ENCODE measurements around the gene IL13RA2. TPM values are rescaled to one million over a fixed set of nuclear protein-coding genes. Genes with fewer than 3 reads are reported as not detected.

The IL13RA2 gene
- total and polyA plus RNA-seq, 2 of the 8 experiments (the other 6 are each of a cell fraction or from before 2014, with no cell fraction given) = not detected

DNA sequence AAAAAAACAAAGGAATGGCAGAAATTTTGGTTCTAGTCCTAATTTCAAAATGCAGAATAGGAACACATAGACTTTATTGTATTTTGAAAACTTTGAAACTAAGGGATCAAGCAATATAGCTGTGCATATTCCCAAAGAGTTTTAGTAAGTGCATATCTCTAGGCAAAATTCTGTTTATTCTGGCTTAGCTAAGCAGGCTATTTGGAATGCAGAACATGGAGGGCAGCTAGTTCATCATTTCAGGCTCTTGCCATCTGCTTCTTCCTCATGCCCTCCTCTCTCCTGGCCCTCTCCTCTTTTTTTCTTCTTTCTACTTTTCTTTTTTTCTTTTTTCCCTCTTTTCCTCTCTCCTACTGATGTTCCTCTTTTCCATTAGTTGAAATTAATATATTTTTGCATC, 12.0 kb upstream of the IL13RA2 start:
- Histone ChIP-seq H3K18ac (ENCODE audit: extremely low read depth, low read length) (no peak overlapping the region), H3K27ac (ENCODE audit: low read depth, low read length) (no peak overlapping the region), H2AK5ac (ENCODE audit: low read depth, low read length) (no peak overlapping the region), H3K56ac (replicated peaks; ENCODE audit: insufficient read length, low read depth, low read length) (no peak overlapping the region), H3K9me3 (ENCODE audit: insufficient read depth in 2 of 2, low read depth in 1 of 2, low read length in 1 of 2) (no peaks in the 10 kb centered on the region), H3K36me3 (ENCODE audit: control insufficient read depth in 2 of 4, insufficient read depth in 4 of 4, low read length in 3 of 4) (no peaks in the 10 kb centered on the region), H3K4me1 (replicated peaks in 1 of 4; ENCODE audit: control insufficient read depth in 3 of 4, insufficient read depth in 4 of 4, low read length in 3 of 4) (no peaks in the 10 kb centered on the region), H2AFZ (ENCODE audit: low read length) (no peak overlapping the region), H2BK20ac (ENCODE audit: low read length) (no peak overlapping the region), H3K23me2 (ENCODE audit: low read depth, low read length) (no peaks in the 10 kb centered on the region), H2BK15ac (ENCODE audit: low read length) (no peak overlapping the region), H3K4me3 (ENCODE audit: extremely low read depth in 1 of 4, insufficient read depth in 2 of 4, low read depth in 3 of 4, low read length in 4 of 4) (no peak overlapping the region), H2BK5ac (ENCODE audit: low read depth, low read length) (no peak overlapping the region), H3K4me2 (ENCODE audit: insufficient read depth in 1 of 2, low read depth in 2 of 2, low read length in 2 of 2) (no peak overlapping the region), H3K79me1 (ENCODE audit: low read depth, low read length) (no peaks in the 10 kb centered on the region), H3K27me3 (replicated peaks in 1 of 4; ENCODE audit: control insufficient read depth in 3 of 4, extremely low read depth in 1 of 4, insufficient read depth in 3 of 4, low read length in 3 of 4) (no peaks in the 10 kb centered on the region), H4K20me1 (replicated peaks in 1 of 2; ENCODE audit: control insufficient read depth in 1 of 2, insufficient read depth in 2 of 2, low read length in 2 of 2) (no peaks in the 10 kb centered on the region), H2BK12ac (ENCODE audit: low read depth, low read length) (no peak overlapping the region), H3K4ac (replicated peaks; ENCODE audit: insufficient read length, low read depth, low read length) (no peak overlapping the region), H3K79me2 (ENCODE audit: control insufficient read depth in 1 of 2, insufficient read depth in 2 of 2, low read length in 2 of 2) (no peaks in the 10 kb centered on the region), H3K23ac (ENCODE audit: insufficient read length) (no peak overlapping the region), H4K91ac (replicated peaks; ENCODE audit: insufficient read length, low read length) (no peak overlapping the region), H3K9ac (replicated peaks in 1 of 4; ENCODE audit: extremely low read depth in 1 of 4, low read depth in 3 of 4, low read length in 3 of 4) (no peak overlapping the region), H2BK120ac (replicated peaks; ENCODE audit: low read depth, low read length) (no peak overlapping the region), H4K8ac (ENCODE audit: extremely low read depth, insufficient read depth, low read length) (no peak overlapping the region), H4K5ac (ENCODE audit: insufficient read length, low read depth, low read length) (no peak overlapping the region), H3K14ac (ENCODE audit: insufficient read length) (no peak overlapping the region)
- FAIRE-seq = no peak
- DNase-seq (ENCODE audit: low read depth in 1 of 2, low spot score in 2 of 2) = no peak
- ChIA-PET CTCF (ENCODE audit: partially characterized antibody) (interaction anchor here (2.1 kb wide), 1 partner anchor 12 kb away, joined by 6 read pairs; the partner anchor contains the start of gene IL13RA2), POLR2A (ENCODE audit: partially characterized antibody) (no interaction called here)
- TF ChIP-seq SIRT6 (IDR thresholded peaks at IDR 0.05; ENCODE audit: low read length) = no peak
- TF ChIP-seq TAF7 (optimal IDR thresholded peaks at IDR 0.05; ENCODE audit: borderline replicate concordance, low read depth, low read length) = no peak
